Measurements from ENCODE around the gene SNRPD3. TPM values are rescaled to one million over a fixed set of nuclear protein-coding genes. Genes with fewer than 3 reads are reported as not detected.
"Not testable (repeated sequence)": the region's sequence is repeated elsewhere in the genome, so short reads cannot be mapped to it uniquely, and the experiment has no call there.

SNRPD3 gene
- 185 TPM in 2 replicates for total RNA-seq

DNA sequence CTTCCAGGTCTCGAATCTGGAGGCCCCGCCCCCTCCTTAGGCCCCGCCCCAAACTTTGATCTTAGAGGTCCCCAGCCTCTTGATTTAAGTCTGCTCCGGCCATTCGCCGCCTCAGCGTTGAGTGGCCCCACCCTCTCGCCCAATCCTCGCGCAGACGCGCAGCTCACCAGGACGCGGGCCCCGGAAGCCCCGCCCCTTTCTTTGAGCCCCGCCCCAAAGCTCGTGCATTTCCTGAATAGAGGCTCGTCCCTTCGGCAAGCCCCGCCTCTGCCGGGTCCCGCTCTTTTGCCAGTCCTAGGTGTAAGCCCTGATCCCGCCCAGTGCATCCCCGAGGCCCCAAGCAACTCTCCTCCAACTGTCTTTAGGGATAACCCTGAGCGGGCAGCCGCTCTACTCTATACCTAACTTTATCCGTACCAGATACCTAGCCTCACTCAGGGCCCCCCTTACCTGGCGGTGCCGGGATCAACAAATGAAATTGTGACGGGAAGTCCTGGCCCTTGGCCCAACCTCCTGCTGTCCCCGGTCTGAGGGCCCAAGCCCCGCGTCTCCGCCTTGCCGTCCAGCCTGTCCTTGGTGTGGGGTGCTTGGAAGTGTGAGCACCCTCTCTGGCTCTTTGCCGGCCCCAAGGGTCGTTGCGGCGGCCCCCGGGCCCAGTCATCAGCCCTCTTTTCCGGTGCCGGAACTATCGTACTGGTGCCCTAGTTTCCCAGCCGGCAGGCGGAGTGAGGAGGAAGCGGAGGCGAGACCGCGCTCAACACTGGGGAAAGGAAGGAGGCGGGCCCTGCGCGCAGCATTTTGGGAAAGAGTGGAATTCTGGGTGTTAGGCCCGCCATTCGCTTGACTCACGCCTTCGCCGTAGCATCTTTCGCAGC is at the start of gene SNRPD3:
Gene SNRPD3 (plus strand): TSS at position 835 of the 875 bp plus-strand sequence. CDS start 1,676 bp downstream, outside the sequence.
- DNase-seq (ENCODE audit: low read depth in 2 of 2): peak; percentile 92 to 99

DNA sequence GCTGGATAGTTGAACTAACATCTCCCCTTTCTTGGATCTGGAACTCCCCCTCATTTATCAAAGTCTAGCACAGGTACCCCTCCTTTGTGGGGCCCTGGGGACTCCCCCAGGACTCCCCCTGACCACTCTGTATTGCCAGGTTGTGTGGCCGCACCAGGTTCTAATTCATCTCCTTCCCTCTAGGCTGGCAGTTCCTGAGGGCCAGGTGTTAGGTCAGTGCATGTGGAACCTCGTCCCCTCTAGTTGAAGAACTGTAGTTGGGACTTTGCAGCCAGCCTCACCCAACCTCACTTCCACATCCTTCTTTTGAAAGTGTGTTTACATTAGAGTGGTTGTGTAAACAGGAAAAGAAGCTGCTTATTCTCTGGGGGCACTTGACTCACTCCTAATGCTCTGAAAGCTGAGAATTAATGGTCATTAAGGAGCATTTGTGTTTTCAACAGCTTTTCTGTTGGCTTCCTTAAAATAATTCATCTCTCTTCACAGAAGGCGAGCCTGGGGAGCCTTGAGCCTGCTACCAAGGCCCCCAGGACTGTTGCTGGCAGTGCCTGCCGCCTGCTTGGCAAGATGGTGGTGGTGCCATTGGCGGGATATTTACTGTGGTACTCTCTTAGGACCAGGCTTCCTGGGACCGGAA is 48.9 kb upstream of the SNRPD3 start:
- peak in 1 of 2 donors; percentile 32 for DNase-seq (ENCODE audit: low read depth in 2 of 2)

DNA sequence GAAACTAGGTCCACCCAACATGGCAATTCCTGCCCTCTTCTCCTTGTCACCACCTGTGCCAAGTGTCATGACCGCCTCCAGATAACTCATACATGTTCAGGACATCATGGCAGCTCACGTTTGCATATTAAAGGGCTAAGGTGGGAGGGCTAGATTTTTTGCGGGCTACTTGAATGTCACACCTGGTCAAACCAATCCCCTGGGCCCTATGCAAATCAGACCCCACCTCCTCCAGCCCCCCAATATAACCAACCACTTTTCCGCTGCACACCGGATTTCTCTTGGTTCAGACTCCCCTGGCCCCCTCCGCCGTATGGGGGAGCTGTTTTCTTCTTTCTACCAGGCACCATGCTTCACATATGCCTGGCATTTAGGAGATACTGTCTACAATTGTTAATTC is 48.1 kb upstream of the SNRPD3 start:
- no peak for DNase-seq (ENCODE audit: low read depth in 2 of 2)

DNA sequence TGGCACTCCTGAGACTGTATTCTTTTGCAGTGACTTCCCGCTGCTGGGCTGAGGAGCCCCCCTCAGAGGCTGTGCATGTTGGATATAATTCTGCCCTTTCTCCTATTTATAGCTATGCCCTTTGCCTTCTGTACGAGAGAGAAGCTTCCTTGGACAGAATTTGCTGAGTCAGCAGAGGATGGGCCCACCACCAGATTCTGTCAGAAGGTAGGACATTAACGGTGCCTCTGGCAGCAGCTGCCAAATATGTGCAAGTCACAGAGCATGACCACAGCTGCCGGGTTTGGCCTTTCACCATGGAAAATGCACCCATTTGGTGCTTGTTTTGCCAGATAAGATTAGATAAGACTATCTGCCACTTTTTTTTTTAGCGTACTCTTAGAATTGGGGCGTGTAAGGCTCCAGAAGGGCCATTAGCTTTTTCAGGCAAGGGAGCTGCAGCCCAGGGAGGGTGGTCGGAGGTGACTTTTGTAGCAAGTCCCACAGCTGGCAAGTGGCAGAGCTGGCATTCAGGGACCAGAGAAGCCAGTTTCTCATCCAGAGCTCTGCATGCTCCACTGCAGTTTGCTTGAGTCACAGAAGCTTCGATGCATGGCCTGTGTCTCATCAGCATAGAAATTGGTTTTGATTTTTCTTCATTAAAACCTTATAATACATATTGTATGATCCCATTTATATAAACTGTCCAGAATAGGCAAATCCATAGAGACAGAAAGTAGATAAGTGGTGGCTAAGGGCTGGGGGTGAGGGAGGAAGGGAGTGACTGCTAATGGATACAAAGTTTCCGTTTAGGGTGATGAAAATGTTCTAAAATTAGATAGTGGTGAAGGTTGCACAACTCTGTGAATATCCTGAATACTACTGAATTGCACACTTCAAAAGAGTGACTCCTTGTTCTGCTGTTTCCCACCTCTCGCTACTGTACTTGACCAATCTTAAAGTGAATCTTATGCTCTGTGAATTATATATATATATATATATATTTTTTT is 44.9 kb upstream of the SNRPD3 start:
- peak; percentile 12 to 64 for DNase-seq (ENCODE audit: low read depth in 2 of 2)

GRCh38 chr22:24512043-24512442 is 43.8 kb upstream of the SNRPD3 start:
- no peak for DNase-seq (ENCODE audit: low read depth in 2 of 2)

DNA sequence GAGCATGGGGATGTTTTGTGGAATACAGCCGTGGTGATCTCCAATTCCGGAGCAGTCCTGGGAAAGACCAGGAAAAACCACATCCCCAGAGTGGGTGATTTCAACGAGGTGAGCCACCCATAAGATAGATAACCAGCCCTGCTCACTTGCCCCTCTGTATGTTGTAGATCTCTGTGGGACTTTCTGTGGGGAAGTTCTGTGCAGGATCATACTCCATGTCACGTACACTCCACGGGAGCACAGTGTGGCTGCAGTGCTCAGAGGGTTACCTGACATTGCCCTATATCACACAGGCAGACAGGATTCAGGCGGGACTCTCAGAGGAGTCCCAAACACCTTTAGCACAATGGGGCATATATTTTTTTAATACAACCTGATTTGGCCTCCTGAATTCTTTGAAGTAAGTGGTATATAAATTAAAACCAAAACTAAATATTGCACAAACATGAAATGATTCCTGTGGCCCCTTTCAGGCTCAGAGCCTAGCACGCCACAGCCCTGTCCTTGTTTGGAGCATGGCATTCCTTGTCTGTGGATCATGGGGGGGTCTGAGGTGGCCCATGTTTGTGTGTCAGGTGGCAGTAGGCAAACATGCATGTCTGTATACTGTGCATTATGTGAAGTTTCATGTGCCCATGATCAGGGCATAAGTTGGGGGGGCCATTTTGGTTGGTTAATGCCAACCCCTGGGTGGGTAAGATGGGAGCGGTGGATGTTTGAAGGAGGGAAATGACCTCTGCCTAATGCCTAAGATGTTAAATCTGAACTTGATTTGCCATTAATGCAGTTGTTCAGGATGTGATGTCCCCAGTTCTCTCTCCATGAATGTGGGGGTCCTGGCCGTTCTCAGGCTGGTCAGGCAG is 42.2 kb upstream of the SNRPD3 start:
- no peak for DNase-seq (ENCODE audit: low read depth in 2 of 2)

GRCh38 chr22:24514241-24515026 is 41.4 kb upstream of the SNRPD3 start:
- DNase-seq (ENCODE audit: low read depth in 2 of 2): no peak

- no peak for DNase-seq (ENCODE audit: low read depth in 2 of 2)
Observed at GRCh38 chr22:24515027-24515338, 40.8 kb upstream of the SNRPD3 start.

- DNase-seq (ENCODE audit: low read depth in 2 of 2): no peak
Observed at GRCh38 chr22:24516301-24516737, 39.5 kb upstream of the SNRPD3 start.

DNA sequence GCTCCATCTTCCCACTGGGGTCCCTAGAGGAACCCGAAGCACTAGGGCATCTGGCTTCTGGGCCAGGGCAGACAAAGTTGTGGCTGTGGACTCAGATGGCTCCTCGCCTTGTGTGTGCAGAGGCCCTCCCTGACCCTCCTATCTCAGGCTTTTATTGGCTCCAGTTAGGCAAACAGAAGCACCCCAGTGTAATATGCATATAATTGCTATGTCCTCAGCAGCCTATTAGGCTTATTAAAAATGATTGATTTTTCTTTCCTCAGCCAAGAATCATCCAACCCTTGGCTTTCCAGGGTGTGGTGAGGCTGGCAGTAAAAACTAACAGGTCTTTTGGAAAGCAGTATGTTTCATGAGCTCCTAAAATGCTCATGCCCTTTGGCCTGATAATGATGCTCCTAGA is 38.4 kb upstream of the SNRPD3 start:
- DNase-seq (ENCODE audit: low read depth in 2 of 2): no peak

- DNase-seq (ENCODE audit: low read depth in 2 of 2): no peak
Observed at GRCh38 chr22:24518228-24518627, 37.6 kb upstream of the SNRPD3 start.

DNA sequence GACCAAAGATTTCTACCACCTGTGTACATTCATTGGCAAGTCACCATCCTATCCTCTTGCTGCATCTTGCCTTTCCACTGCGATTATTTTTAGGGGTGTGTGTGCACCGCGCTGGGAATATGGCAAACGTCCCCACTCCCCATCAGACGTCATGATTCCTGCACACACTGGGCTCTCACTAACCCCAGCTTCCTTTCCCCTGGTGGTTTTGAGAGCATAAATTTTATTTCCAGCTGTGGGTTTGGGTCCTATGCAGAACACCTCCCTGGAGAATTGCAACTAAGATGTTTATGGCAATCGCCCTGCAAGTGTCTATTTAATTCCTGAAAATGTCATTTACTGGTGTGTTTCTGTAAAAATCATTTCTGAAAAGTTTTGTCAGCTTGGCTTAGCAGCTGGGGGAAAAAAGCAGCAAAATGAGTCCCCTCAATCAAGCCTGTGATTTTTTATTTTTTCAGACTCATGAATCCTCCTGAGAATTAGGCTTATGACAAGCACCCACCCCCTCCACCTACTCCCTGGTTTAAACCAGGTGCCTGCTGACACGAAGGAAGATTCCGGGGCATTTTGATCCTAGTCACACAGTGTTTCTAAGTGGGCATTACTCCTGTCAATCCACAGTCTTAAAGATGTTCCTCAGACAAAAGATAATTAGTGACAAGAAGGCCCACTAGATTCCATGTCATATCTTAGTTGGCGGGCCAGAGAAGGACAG is 36.9 kb upstream of the SNRPD3 start:
- DNase-seq (ENCODE audit: low read depth in 2 of 2): no peak

GRCh38 chr22:24519496-24519895 is 36.3 kb upstream of the SNRPD3 start:
- no peak for DNase-seq (ENCODE audit: low read depth in 2 of 2)

- peak; percentile 67 to 83 for DNase-seq (ENCODE audit: low read depth in 2 of 2)
Observed at GRCh38 chr22:24521791-24522245, 34.0 kb upstream of the SNRPD3 start.

DNA sequence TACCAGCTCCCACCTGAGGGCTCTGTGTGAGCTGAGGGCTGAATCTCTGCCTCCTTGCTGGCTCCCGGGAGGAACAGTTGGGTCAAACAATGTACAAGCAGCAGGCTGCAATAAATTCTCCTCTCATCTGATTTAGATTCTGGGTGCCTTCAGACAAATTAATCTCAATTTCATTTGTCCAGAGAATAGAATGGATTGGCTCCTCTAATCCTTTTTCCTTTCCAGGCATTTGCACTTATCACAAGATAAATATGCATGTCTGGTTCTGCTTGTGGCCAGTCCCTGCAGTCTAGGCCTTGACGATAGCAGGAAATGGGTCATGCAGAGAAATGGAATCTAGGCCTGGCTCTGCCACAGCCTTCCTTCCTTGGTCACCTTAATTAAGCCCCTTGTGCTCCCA is 31.9 kb upstream of the SNRPD3 start:
- peak in 1 of 2 donors; percentile 22 for DNase-seq (ENCODE audit: low read depth in 2 of 2)

GRCh38 chr22:24525416-24526037 is 30.3 kb upstream of the SNRPD3 start:
- peak; percentile 71 to 77 for DNase-seq (ENCODE audit: low read depth in 2 of 2)

DNA sequence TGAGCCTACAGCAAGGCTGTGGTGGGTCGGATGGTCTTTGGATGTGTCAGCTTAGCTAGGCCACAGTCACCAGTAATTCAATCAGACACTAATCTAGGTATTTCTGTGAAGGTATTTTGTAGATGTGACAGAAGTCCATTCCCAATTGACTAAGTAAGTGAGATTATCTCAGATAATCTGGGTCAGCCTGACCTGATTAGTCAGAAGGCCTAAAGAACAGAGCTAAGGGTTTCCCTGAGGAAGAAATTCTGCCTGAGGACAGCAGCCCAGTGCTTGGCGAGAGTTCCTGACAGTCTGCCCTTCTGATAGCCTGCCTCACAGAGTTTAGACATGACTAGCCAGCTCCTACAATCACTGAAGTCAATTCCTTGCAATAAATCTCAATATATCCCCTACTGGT is 29.6 kb upstream of the SNRPD3 start:
- DNase-seq (ENCODE audit: low read depth in 2 of 2): no peak

DNA sequence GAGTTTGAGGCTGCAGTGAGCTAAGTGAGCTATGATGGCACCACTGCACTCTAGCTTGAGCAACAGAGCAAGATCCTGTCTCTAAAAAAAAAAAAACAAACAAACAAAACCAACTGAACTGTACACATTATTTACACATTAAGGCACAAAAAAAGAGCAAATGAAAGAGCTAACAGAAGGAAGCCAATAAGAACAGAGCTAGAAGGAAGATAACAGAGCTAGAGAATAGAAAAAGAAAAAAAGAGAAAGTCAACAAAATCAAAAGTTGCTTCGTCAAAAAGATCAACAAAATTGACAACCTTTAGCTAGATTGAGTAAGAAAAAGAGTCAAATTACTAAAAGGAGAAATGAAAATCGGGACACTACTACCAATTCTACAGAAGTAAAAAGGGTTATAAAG is 25.9 kb upstream of the SNRPD3 start:
- DNase-seq (ENCODE audit: low read depth in 2 of 2): no peak

DNA sequence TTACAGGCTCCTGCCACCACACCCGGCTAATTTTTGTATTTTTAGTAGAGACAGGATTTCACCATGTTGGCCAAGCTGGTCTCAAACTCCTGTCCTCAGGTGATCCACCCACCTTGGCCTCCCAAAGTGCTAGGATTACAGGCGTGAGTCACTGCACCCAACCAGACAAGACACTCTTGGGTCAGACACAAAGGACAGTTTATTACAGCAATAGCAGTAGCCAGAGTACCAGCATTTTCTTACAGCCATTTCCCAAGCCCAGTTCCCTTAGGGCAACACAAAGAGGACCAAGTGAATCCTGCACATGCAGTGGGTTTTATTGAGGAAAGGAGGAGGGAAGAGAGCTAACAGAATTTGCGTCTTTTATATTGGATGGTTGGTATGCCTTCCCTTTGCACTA is 24.8 kb upstream of the SNRPD3 start:
- DNase-seq (ENCODE audit: low read depth in 2 of 2): not testable (repeated sequence)
